Stimulated activated CD8-positive, alpha-beta memory T cell treated with anti-CD3 and anti-CD28 coated beads, Interleukin-4, amount 100 ng/mL, for 4 hours (primary cell): Measurements from ENCODE around the gene UBXN10.

ENCODE experiments used
- DNase-seq, 2 donors: peaks; one replicate each; pipeline ENCODE4 v3.0.0-alpha.2; 2020; ENCODE audit warnings: low read depth in 2 of 2, low spot score in 1 of 2

The UBXN10 gene, protein sequence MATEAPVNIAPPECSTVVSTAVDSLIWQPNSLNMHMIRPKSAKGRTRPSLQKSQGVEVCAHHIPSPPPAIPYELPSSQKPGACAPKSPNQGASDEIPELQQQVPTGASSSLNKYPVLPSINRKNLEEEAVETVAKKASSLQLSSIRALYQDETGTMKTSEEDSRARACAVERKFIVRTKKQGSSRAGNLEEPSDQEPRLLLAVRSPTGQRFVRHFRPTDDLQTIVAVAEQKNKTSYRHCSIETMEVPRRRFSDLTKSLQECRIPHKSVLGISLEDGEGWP

DNA sequence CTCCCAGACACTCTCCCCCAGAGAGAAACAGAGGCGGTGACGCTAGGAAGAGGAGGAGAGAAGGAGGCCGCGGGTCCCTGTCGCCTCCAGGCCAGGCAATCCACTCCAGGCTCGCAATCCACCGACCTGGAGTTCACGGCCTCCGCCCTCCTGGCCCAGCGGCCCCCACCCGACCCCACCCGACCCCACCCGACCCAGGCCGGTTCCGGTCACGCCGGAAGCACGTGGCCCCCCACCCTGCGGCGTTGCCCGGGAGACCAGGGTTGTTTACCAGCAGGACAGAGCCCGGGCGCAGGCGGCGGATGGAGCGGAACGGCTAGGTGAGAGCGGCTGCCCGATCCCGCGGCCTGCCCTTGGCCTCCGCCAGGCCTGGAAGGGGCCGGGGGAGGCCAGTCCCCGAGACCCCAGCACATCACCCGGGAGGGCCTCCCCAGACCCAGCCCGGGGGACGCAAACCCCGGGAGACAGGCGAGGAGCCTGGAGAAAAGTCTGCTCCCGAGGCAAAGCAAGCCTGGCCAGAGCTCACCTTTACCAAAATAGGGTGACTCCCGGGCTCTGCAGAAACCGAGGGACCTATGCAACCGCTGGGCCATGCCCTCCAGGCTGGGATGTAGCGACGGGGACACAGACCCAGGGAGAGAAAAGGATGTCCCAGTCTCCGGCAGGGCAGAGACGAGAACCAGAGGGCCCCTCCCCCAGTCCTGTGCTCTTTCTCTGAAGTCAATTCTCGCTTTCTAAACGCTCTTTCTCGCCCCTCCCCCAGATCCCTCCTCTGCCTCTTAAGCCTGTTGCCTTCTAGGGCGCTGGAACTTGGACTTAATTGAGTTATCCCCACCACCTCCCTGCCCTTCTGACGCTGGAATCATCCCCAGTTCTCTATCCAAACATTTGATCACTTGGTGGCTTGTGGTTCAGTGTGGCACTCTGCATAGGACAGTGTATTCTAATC is at the start of gene UBXN10, which contains the start of gene PLA2G2C:
Gene UBXN10, plus strand, starts transcription at position 263 of the 949 bp plus-strand sequence. CDS start 4,466 bp downstream, outside the sequence.
Gene PLA2G2C, minus strand, starts transcription at position 685 of the 949 bp plus-strand sequence. CDS start 9,155 bp downstream, outside the sequence.
- no peak for DNase-seq

- no peak for DNase-seq
These were observed 49.6 kb upstream of the UBXN10 start for GRCh38 chr1:20136249-20136648.

DNA sequence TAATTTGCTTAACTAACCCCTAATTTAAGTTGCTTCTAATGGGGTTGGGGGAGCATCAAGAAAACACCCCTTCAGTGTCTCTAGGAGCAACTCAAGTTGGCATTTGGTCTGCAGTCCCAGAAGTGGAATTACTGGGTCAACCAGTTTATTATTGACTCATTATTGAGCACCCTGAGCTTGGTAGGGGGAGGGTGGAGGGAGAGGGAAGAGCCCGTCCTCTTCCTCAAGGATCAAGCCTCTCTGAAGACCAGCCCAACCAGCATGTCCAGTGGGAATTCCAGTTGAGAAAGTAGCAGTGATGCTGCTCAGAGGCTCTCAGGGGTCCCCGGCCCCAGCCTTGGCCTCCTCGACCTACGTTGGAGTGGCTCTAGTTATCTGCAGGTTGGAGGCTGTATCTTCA is 48.8 kb upstream of the UBXN10 start:
- DNase-seq = no peak

GRCh38 chr1:20137604-20138003 is 48.3 kb upstream of the UBXN10 start:
- no peak for DNase-seq

DNA sequence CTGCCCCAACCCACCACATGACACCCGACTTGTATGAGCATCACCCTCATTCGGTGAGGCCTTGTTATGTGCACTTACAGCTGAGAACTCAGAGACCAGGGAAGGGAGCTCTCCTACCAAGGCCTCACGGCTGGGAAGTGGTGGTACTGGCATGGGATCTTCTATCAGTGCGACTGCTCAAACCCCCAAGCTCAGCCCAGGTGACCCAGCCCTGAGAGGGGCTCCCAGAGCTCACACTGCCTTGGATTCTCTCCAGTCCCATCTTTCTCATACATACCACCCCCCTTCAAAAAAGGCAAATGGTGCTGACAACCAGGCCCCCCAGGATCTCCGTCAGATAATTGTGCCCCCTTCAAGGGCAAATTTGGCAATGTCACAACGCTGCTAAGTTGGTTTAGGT is 47.5 kb upstream of the UBXN10 start:
- DNase-seq = no peak

- DNase-seq = no peak
These were observed 46.8 kb upstream of the UBXN10 start, which contains the start of gene PLA2G2F for GRCh38 chr1:20138961-20139550. PLA2G2F (plus strand) TSS chr1:20139323; CDS start chr1:20139428, 105 bp downstream.

GRCh38 chr1:20139776-20140612 is 45.9 kb upstream of the UBXN10 start:
- no peak for DNase-seq

- no peak for DNase-seq
These were observed 44.9 kb upstream of the UBXN10 start for GRCh38 chr1:20141001-20141400.

DNA sequence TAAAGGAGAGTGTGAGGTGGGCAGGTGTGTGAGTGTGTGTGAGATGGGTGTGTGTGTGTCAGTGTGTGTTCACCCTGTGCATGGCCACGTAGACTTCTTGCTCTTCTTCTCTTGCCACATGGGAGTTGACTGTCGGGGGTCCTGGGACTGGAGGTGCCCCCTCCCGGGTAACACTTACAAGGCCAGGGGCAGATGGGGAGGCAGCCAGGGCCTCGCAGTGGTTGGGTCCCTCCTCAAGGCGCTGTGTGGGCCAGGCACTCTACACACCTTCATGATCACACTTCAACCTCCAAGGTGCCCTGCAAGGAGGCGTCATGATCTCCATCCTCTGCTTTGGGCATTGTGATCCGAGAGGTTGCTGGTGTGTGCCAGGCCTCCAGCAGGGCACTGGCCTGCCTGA is 44.4 kb upstream of the UBXN10 start:
- DNase-seq = no peak

- no peak for DNase-seq
These were observed 43.7 kb upstream of the UBXN10 start for GRCh38 chr1:20142001-20142710.

- DNase-seq = no peak
These were observed 42.6 kb upstream of the UBXN10 start for GRCh38 chr1:20143318-20143717.

GRCh38 chr1:20143734-20144565 is 41.9 kb upstream of the UBXN10 start:
- no peak for DNase-seq

DNA sequence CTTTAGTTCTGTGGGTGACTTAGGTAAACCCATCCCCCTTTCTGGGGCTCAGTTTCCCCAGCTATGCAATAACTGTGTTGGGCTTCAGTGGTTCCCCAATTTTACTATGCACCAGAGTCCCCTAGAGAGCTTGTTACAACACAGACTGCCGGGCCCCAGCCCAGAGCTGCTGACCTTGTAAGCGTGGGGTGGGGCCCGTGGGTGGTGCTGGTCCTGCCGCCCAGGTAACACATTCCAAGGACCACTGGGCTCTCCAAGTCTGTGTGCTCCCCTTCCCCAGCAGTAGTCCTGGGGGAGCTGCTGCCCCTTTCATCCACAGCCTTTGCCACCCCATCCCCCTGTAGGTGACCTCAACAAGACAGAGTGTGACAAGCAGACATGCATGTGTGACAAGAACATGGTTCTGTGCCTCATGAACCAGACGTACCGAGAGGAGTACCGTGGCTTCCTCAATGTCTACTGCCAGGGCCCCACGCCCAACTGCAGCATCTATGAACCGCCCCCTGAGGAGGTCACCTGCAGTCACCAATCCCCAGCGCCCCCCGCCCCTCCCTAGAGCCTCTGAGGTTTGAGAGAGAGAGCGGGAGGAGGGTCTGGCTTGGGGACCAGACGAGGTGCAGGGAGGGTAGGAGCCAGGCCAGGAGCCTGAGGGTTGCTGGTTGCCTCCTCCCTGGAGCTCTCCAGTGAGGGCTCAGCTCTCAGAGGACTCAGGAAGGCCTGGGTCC is 37.9 kb upstream of the UBXN10 start:
- no peak for DNase-seq

DNA sequence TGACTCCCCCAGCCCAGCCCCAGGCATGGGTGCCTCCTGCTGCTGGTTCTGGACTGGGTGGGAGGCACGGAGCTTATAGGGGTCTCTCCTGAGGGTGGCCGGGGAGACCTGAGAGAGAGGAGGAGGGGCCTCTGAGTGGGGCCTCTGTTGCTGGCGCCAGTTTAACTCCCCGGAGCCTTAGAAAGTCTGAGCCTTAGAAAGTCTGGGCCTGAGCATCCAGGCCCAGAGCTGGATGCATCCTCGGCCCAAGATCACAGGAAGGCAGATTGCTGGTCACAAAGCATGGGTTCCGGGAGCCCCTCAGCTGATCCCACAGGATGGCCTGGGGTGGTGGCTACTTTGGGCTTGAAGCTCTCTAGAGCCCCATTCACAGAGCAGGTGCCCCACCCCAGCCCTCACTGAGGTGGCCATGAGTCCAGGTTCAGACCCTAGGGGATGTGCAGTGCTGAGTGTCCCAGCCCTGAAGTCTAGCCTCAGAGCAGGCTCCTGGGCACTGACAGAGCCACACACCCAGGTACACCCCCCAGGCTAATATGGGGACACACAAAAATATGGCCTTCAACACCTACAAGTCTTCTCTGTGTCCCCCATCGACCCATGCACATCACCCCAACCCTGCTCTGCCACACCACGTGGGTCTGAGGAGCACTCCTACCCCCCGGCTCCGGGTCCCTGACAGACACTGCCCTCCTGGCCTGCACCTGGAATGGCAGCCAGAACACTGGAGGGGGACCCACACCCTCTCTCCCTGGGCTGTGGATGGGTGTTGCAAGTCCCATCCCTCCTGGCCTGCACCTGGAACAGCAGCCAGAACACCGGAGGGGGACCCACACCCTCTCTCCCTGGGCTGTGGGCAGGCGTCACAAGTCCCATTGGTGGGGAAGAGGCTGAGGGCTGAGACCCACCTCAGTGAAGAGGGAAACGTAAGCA is 37.1 kb upstream of the UBXN10 start:
- no peak for DNase-seq

- DNase-seq = no peak
These were observed 36.1 kb upstream of the UBXN10 start for GRCh38 chr1:20149601-20150325.

DNA sequence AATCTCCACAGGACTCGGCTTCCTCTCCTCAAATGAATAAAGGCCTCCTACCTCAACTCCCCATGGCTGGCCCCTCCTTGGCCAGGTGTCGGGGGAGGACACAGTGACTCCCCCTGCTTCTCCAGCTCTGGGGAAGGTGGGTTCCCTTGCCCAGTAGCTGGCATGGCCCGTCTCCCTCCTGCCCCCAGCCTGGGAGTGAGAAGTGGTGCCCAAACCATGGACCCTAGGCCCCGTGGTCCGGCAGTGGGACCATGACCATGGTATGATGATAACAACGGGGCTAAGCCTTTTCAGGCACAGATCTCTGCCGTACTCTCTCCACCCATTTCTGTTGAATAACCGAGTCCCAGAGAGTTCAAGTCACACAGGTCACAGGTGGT is 35.6 kb upstream of the UBXN10 start:
- no peak for DNase-seq

- no peak for DNase-seq
These were observed 34.9 kb upstream of the UBXN10 start for GRCh38 chr1:20150969-20151368.
